ENCODE data around the gene CEBPA. TPM values are rescaled to one million over a fixed set of nuclear protein-coding genes. Genes with fewer than 3 reads are reported as not detected.

CEBPA gene
- 14.9 TPM for total RNA-seq

- peak in 1 of 2 donors; percentile 83 for DNase-seq (ENCODE audit: low spot score in 2 of 2)
- intact Hi-C loops (cut with DNase I), result loop anchor here (1.0 to 10.0 kb wide), 4 partner anchors 71 to 330 kb away; partner anchors contain the start of genes CEBPG, CEP89 and FAAP24
- TF ChIP-seq, protein P1, sequence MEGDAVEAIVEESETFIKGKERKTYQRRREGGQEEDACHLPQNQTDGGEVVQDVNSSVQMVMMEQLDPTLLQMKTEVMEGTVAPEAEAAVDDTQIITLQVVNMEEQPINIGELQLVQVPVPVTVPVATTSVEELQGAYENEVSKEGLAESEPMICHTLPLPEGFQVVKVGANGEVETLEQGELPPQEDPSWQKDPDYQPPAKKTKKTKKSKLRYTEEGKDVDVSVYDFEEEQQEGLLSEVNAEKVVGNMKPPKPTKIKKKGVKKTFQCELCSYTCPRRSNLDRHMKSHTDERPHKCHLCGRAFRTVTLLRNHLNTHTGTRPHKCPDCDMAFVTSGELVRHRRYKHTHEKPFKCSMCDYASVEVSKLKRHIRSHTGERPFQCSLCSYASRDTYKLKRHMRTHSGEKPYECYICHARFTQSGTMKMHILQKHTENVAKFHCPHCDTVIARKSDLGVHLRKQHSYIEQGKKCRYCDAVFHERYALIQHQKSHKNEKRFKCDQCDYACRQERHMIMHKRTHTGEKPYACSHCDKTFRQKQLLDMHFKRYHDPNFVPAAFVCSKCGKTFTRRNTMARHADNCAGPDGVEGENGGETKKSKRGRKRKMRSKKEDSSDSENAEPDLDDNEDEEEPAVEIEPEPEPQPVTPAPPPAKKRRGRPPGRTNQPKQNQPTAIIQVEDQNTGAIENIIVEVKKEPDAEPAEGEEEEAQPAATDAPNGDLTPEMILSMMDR (IDR thresholded peaks at IDR 0.05), result peak in 2 of 3 experiments; percentile 30 to 78
- Histone ChIP-seq H3K9me3 (no peaks in the 10 kb centered on the region), H3K27me3 (peaks cover 4% of the 10 kb centered on the region), H3K27ac (peak within 1 kb of the TSS; percentile 47 to 71), H3K4me3 (peak within 1 kb of the TSS; percentile 84 to 88), H3K36me3 (no peaks in the 10 kb centered on the region), H3K4me1 (peaks cover 10 to 16% of the 10 kb centered on the region in 2 donors)
Observed at GRCh38 chr19:33302175-33302973, at the start of gene CEBPA. Gene CEBPA, minus strand, starts transcription at chr19:33302534. Its CDS starts 120 bp downstream, at chr19:33302414.

GRCh38 chr19:33350538-33351309, 48.4 kb upstream of the CEBPA start:
- DNase-seq (ENCODE audit: low spot score in 2 of 2), result no peak
- TF ChIP-seq, protein P1 (IDR thresholded peaks at IDR 0.05), result no peak
- H3K27me3 ChIP-seq, result no peaks in the 10 kb centered on the region
- peaks cover 0 to 4% of the 10 kb centered on the region in 2 donors for H3K9me3 ChIP-seq
- intact Hi-C loops (cut with DNase I), result no loop called here
- H3K36me3 ChIP-seq, result no peaks in the 10 kb centered on the region
- no peak overlapping the region for H3K27ac ChIP-seq
- H3K4me3 ChIP-seq, result no peak overlapping the region
- no peaks in the 10 kb centered on the region for H3K4me1 ChIP-seq

DNA sequence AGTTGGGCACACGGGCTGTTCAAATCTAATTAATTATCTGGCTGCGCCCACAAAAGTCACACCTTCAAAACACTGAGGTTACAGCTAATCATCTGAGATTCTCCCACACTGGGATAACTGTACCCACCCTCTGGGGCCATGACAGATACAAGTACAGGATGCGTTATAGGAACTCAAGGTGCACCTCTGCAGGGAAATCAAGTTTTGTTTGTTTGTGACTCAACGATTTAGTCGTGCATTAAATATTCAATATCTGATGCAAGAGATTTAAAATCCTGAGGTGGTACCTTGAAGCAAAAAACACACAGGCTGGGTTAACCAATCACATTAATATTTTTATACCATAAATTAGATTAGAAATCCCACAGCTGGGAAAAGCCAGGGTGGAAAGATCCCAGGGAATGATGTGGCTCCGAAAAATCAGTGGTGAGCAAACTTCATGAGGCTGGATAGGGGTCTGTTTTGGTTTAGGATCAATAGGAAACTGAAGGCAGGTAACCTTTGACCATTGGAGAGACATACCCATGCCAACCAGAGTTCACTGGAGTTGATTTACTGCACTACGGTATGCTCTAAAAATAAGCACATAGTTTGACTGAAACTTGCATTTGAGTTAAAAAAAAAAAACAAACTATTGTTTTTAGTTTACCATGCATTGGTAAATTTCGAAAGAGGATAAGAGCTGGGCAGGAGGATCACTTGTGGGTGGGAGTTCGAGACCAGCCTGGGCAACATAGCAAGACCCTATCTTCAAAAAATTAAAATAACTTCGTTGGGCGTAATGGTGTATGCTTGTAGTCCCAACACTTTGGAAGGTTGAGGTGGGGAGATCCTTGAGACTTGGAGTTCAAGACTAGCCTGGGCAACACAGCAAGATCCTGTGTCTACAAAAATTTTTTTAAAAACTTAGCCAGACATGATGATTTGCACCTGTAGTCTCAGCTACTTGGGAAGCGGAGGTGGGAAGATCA, 47.3 kb upstream of the CEBPA start:
- no peak overlapping the region for H3K27ac ChIP-seq
- TF ChIP-seq, protein P1 (IDR thresholded peaks at IDR 0.05), result no peak
- H3K4me1 ChIP-seq, result no peaks in the 10 kb centered on the region
- no peaks in the 10 kb centered on the region for H3K36me3 ChIP-seq
- H3K9me3 ChIP-seq, result no peaks in the 10 kb centered on the region
- intact Hi-C loops (cut with DNase I), result no loop called here
- H3K27me3 ChIP-seq, result no peaks in the 10 kb centered on the region
- DNase-seq (ENCODE audit: low spot score in 2 of 2), result no peak
- H3K4me3 ChIP-seq, result no peak overlapping the region

DNA sequence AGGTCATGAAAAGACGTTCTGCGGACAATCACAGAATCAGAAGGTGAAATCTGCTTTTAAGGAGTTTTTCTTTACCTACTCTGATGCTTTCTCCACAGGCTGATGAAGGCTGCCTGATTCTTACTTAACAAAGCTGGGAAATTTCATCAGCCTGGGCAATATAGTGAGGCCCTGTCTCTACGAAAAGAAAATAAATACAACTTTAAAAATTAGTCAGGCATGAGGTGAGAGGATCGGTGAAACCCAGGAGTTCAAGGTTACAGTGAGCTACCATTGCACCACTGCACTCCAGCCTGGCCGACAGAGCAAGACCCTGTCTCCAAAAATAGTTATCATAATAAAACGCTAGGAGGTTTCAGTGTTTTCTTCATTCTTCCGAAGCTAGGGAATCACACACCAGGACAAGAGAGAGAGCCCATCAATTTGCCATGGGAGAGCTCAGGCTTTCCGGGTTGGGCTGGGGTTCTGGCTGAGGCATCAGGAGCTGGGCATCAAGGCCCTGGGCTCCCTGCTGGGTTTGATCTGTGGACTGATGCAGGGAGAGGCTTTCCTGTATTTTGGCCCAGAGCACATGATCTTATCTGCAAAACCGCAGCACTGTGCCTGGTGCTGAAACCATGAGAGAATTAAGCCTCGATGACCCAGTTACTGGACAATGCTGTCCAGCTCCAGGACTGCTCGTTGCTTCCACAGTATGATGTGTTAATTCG, 46.1 kb upstream of the CEBPA start:
- intact Hi-C loops (cut with DNase I), result no loop called here
- H3K27me3 ChIP-seq, result no peaks in the 10 kb centered on the region
- no peaks in the 10 kb centered on the region for H3K4me1 ChIP-seq
- no peaks in the 10 kb centered on the region for H3K36me3 ChIP-seq
- no peak overlapping the region for H3K27ac ChIP-seq
- H3K4me3 ChIP-seq, result no peak overlapping the region
- TF ChIP-seq, protein P1 (IDR thresholded peaks at IDR 0.05), result no peak
- no peaks in the 10 kb centered on the region for H3K9me3 ChIP-seq
- no peak for DNase-seq (ENCODE audit: low spot score in 2 of 2)

Measured in ascending aorta (tissue), 2 donors.